ENCODE data around the gene PRPF40B.

Gene PRPF40B

DNA sequence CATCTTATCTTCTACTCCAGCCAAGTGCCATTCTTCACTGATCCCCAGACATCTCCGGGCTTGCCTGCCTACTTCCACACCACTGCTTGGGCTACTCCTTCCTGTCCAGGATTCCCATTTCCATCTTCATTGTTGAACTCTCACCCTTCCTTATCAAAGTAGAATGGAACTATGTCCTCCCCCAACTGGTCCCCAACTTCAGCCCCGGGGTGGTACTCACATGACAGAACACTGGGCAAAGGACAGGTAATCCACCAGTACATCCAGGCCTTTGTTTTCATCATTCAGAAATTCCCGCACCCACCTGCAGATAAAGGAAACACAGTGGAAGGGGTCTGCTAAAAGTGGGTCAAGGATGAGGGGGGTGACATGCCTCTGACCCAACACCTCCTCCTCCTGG, 38.4 kb downstream of the PRPF40B start:
- no peak for DNase-seq

DNA sequence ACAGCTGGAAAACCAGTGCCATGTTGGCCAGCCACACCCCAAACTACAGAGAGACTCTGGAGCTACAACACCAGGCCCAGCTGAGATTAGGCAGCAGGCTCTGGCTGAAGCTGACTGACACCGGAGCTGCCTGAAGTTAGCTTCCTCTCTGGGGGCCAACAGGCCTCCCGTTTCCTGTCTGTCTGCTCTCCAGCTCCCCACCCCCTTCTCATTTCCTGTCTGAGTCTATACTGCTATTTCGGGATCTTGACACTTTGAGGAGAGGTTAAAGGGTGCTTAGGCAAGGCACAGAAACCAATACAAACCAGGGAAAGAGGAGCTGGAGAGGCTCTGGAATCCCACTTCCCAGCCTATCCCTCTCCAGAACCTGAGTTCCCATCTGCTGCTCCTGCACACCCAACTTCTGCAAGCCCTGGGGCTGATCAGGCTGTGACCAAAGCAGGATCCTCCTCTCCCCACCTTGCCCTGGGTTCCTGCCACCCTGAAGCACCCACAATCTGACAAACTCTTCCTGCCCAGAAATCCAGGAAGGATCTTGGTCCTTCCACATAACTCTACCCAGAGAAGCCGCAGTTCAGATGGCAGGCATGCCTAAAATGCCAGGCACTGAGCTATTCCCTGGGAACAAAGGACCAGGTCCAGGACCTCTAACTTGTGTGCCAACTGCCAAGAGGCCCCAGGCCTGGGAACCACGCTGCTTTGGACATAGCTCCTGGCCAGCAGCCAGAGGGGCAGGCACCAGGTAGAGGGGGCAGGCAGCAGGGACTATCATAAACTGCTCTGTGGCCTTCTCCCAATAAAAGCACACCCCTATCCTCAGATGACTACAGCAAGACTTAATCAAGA, 39.9 kb downstream of the PRPF40B start:
- DNase-seq, result peak in 3 of 4 experiments; percentile 13 to 61 (median 50)

DNA sequence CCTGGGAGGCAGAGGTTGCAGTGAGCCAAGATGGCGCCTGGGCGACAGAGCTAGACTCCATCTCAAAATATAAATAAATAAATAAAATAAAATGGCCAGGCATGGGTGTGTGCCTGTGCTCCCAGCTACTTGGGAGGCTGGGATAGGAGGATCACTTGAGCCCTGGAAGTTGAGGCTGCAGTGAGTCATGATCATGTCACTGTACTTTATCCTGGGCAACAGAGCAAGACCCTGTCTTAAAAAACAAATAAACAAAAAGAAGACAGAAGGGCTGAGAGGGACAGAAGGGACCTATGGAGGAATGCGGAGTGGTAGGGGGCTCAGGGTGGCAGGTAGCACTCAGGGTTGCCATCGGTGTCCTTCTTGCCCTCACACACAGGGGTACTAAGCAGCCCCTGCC, 40.8 kb downstream of the PRPF40B start:
- DNase-seq, result no peak

DNA sequence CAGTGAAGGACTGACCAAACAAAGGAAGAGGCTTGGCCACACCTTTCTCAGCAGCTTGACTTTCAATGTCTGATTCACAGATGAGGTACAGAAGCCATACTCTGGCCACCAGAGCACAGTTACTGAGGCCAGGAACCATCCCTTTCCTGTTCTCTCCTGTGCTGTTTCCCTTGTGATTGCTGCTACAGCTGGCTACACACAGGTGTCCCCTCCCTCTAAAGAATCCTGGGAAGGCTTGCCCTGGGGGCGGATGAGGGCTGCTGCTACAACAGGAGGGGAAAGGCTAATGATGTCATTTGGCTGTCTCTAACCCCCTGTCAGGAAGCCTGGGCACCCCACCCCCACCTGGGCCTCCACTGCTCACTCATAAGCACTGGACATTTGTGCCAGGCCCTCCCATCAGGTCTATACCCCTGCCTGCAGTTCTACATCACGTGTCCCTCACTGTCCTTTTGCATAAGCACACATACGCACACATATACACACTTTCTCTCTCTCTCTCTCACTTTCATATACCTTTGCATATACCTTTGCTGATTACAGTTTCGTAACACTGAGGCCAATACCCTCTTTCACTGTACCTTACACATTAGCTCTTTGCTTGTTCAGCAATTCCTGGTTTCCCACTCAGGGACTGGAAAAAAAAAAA, 41.4 kb downstream of the PRPF40B start:
- no peak for DNase-seq

DNA sequence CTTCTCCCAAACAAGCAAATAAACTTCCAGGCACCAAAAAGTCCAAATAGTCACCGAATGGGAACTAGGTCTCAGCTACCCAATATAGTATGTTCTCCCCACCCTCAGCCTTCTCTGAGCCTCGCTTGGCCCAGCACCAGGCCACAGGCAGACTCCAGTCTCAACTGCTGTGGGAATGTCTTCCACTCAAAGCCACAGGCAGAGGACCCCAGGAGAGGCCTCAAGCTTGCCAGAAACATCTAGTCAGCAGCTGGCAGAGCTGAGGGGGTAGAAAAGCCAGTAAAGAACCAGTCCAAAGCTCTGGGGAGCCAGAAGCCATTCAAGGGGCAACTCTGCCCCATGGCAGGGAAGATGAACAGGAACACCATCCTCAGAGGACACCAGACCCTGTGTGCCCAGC, 42.0 kb downstream of the PRPF40B start:
- DNase-seq, result no peak

DNA sequence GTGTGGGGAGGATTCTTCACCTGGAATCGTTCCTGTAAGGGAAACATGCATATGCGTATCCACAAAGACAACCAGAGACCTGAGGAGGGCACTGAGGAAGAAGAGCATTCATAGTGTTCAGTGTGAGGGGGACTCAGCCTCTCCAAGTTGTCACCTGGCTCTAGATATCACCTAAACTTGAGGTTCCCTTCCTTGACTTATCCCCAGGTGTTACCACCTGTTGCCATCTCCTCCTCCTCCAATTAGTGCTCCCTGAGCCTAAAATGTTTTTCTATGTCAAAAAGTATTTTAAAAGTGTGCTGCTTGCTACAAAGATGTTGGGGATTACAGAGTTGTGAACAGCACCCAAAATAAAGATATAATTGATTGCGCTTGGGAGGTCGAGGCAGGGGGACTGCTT, 42.8 kb downstream of the PRPF40B start:
- DNase-seq, result no peak

DNA sequence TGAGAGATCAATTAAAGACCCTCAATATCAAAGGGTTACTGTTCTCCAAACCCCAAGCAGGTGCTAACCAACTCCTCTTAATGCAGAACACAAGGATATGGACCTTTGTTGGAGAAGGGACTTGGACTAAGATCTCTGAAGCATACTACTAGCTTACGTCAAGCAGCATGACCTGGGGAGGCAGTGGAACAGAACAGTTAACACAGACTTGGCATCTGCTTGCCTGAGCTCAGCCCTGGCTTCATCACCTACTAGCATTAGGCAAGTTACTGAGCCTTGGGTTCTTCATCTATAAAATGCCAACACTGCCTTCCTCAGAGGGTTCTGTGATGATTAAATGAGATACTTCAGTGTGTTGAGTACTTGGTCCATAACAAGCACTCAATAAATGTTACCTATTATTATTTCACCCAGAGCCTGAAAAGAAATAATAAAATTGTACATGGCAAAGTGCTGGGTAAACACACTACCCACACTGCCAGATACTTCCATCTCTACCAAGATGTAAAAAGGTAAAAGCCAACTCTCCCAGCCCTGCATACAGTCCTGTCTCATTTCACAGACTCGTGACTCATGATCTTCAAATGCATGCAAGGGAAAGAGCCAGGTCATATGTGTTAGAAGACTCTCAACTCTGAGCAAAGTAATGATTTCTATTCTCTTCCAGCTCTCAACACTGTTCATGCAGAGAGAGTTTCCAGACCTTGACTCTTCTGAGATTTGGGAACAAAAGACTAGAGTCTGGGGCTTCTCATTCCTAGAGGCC, 44.1 kb downstream of the PRPF40B start:
- DNase-seq, result no peak

DNA sequence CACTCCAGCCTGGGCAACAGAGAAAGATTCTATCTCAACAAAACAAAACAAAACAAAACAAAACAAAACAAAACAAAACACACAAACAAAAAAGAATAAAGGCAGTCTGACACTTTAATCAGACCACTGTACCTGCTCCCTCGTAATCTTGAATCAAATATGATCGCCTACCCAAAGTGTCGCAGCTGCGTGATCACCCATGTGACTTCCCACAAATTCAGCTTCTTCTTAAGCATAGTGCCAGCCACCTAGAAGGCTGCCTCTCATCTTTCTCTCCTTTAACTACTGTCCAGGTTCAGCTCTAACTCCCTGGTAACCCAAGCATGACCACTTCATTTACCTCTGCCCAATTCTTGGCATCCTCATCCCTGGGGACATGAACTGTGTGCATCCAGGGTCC, 46.4 kb downstream of the PRPF40B start:
- DNase-seq, result no peak

DNA sequence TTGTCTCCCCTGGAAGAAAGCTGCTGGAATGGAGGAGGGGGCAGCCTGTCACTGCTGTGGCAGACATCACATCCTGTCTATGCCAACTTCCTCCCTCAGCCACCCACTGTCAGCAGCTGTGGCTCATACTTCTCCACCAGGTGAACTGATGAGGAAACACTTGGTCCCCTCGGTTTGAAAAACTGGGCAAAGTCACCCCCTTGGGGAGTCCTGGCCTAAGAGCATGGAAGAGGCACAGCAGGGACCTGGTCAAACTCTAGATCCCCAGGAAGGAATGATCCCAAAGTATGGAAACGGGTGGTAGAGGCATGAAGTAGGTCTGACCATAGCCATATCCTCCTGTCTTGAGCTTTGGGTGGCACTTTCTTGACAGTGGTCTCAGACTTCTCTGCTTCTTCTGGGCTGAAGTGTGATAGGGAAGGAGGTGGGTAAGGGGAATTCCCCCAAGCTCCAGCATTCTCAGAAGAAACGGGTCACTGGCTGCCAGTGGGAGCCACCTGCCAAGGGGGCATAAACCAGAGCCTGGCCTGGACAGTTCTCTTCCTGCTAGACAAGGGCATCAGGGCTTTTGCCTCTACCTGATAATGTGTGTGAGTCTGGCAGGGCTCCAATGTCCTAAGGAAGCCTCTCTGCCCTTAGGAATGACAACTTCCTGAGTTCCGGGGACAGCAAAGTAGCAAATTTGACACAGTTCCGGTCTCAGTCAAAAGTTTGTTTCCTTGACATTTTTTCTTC, 47.8 kb downstream of the PRPF40B start:
- peak in 3 of 4 experiments; percentile 8 to 46 (median 31) for DNase-seq

DNA sequence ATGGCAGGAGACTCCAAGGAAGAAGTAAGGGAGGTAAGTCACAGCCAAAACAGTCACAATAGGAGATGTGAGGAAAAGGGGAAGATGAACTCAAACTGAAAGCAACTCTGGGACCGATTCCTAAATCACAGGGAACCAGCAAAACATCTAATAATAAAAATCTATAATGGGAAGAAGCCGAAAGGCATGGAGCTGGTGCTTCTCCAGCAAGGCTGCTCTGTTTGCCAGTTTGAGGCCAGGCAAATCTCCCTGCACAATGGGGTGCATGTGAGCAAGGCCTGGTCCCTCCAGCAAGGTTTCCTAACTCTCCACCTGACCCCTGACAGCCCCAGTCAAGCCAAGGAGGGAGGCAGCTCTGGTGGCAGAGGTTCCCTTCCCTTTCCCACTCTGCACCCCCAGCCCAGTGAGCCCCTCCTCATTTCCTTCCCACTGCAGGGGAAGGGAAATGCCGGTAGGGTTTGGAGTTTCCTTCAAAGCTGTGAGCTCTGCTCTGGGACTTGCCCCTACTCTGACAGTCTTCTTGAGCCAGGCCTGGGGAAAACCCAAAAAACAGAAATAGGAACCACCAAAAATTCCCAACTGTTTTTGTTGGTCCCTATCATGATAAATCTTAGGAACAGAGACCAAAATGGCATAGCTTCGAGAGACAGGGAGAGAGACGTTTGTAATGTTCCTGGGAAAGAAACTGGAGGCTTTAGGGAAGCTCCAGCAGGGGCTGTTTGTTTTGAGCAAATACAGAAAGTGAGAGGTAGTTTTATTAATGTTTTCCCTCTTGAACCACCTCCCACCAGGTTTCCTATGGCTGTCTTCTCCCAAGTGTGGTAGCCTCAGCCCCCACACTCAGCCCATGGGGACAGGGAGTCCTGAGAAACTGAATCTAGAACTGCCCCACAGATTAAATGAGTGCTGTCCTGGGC, 49.2 kb downstream of the PRPF40B start:
- DNase-seq, result no peak

DNA sequence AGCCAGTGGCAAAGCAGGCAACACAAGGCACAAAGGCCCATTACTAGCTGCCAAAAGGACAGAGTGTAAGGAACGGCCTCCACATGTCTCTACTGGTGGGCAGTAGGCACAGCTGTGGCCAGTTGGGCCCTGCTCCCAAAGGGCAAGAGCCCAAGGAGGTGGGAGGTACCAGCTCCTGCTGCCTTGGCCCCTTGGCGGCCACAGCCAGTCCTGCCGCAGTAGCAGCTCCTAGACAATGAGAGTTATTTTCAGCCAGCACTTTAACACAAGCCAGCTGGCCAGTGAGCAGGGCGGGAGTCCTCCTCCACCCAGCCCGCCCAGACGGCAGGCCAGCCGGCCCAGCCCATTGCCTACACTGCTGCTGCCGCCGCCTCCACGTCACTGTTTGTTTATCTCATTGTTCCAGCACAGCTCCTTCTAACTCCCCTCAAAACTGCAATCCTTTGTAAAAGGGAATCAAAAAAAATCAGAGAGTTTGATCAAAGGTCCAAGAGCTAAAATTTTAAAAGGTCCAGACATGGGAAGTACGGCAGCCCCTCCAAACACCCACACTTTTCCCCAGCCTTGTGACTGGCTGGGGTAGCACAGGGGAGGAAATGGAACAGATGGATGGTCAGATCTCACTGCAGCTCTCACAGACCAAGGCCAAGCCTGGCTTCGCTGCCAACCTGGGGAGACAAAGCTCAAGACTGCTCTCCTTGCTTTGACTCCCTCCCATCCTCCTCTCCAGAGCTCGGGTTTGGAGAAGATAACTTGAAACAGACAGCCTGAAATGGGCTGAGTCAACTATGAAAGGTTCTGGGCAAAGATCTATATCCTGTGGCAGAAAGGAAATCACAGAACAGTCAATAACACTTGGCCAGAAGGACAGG, 50.3 kb downstream of the PRPF40B start:
- DNase-seq, result no peak

DNA sequence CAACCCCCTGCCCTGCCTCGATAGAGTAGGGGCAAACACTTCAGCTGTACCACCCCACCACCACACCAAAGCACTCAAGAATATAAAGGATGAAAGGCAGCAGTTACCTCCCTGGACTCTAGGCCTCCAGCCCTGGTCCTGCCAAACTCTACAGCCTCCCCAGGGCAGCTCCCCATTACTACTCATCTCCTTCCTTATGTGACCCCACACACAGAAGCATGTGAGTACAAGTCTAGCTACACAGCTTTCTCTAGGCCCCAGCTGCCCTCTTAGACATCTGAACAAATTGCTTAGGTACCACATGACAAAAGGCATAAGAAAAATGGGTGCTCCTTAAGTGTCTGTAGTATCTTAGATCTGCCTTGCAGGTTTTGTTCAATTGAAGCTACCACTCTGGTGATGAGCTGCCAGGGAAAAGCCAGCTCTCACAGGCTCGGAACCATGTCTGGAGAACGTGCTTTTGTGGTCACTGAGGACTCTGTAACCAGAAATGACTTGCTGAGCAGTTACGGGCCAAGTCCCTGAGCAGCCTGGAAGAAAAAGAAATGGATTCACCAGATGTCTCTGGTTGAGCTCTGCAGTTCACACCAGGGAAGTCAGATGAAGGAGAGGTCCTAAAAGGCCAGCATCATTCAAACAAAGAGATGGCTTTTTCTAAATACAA, 51.1 kb downstream of the PRPF40B start:
- no peak for DNase-seq

DNA sequence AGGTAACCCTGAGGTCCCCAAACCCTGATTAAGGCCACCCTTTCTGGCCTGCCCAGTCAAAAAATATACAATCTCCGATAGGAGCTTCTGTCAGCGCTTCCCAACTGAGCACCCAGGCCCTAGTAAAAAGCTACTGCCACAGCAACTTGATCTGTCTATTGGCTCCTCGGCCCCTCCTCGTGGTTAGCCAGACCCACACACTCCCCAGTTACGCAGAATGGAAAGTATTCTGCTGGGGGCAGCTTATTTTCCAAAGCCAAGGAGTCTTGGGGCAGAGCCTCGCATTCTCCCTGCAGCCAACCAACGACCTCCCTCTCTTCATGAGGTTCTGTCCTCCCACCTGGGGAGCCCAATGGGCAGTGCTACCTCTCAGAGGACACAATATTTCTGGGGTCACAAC, 51.8 kb downstream of the PRPF40B start:
- DNase-seq, result no peak

DNA sequence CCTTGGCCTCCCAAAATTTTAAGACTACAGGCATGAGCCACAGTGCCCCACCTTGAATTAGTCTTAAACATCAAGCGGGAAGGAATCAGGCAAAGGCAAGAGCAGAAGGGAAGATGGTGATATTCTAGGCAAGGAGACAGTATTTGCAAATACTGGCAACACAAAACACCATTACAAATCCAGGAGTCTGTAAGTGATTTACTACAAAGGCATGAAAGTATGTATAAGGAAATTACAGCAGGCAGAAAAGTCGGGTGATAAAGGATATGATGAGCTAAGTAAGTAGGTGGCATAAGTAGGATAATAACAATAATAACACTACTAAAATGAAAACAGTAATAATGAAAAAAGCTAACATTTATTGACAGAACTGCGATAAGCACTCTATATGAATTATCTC, 55.4 kb downstream of the PRPF40B start:
- DNase-seq, result no peak

DNA sequence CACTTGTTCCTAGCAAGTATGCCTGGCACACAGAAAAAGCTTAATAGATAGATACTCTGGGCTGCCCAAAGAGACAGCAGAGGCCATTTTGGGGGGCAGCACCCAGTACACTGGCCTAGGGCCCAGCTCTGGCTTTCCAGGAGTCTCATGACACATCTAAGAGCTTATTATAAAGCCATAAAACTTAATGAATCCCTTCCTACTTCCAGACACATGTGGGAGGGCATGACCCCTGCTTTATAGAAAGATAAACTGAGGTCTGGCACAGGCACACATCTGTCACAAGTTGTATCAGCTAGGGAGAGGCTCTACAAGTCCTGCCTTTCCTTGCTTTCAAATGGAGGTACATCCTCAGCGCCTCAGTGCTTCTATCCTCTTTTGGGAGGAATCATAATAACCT, 56.7 kb downstream of the PRPF40B start:
- DNase-seq, result no peak

DNA sequence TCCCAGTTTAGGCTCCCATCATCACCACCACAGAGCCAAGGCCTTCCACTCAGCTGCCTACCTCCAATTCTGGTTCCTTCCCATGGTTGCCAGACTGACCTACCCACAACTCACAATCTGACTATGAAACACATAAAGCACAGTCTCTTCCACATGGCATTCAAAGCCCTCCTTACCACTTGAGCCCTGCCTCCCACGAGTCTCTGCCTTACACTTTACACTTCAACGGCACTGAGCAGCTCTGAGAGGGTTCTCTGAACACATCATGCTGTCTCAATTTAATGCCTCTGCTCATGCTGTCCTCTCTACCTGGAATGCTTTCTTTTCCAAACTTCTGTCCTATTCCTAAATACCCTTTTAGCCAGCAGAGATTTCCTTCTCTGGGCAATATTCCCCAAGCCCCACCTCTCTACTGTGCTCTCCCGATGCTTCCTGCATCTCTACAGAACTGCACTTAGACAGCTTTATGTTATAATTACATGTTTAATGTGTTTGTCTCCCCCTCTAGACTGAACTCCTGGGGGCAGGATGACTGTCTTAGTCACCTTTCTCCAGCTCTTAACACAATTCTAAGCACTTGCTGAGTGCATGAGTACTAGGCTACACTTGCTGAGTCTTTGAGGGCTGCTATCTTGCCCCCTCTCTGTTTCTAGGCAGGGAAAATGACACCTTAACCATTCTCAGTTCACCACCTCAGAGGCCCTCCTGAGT, 60.4 kb downstream of the PRPF40B start:
- no peak for DNase-seq

DNA sequence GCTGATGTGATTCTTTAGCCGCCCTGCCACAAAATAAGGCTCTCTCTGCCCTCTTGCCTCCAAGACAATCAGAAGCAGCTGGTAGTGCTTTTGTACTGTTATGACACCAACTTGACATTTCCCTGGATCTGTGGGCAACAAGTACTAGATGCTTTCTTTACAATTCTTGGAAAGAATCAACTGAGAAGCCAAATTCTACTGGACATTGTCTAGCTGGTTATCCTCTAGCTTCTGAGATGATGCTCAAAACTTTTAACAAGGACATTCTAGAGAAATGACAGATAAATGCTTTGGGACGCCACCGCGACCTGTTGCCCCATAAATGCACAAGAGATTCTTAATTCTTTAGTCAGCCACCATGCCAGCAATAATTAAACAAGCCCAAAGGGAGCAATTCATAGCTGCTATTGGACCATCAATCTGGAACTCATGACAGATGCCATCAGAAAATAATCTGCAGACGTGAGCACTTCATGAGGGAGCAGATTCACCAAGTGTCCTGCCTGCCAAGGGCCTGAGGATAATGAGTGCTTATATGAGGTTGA, 61.0 kb downstream of the PRPF40B start:
- DNase-seq, result no peak

DNA sequence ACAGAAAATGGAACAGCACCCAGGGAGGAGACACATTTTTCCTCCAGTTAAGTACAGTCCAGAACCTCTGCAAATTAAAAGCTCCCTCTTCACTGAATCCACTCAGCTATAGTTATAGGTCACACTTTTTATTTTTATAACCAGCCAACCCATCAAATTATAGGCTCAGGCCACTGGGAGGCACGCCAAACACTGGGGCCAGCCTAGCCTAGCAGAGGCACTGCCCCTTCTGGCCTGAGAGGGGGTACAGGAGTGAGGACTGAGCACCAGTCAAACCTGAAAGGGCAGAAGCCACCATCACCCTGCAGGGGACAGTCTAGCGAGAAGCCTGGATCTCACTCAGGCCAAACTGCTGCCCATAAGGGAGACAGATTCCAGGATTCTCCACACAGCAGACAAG, 64.6 kb downstream of the PRPF40B start:
- no peak for DNase-seq

DNA sequence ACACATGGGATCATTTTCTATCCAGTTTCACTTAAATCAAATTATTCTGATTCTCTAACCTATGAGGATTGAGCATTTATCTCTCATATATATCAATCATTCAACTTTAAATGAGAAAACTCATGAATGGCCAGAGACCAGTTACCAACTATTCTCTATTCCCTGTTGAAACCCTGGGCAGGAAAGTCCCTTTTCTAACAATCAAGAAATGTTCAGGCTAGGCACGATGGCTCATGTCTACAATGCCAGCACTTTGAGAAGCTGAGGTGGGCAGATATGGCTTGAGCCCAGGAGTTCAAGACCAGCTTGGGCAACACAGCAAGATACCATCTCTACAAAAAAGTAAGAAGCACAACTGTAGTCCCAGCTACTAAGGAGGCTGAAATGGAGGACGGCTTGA, 65.9 kb downstream of the PRPF40B start:
- DNase-seq, result no peak

Measured in activated naive CD4-positive, alpha-beta T cell (primary cell).